Sigmoid colon (tissue), 7 donors: ENCODE data around the gene TOR1B. TPM values are rescaled to one million over a fixed set of nuclear protein-coding genes. Genes with fewer than 3 reads are reported as not detected.
"Not testable (repeated sequence)": the region's sequence is repeated elsewhere in the genome, so short reads cannot be mapped to it uniquely, and the experiment has no call there.

Experiments used
- DNase-seq: peaks from one replicate; pipeline ENCODE4 v3.0.0-alpha.2; 2019
- H3K27ac ChIP-seq, 4 donors: fragments of 200-600 bp; sonication (generic); one replicate each; pipeline ENCODE4 v1.5.1; 2016 to 2019; ENCODE audit warnings: mild to moderate bottlenecking in 1 of 4
- H3K27me3 ChIP-seq, 3 donors: fragments of 200-600 bp; sonication (generic); one replicate each; pipeline ENCODE4 v1.5.1; 2019; ENCODE audit warnings: mild to moderate bottlenecking in 1 of 3
- H3K36me3 ChIP-seq, 4 donors: fragments of 200-600 bp; sonication (generic); one replicate each; pipeline ENCODE4 v1.5.1; 2016 to 2019
- H3K4me1 ChIP-seq, 4 donors: fragments of 200-600 bp; sonication (generic); one replicate each; pipeline ENCODE4 v1.5.1; 2017 to 2019
- H3K4me3 ChIP-seq, 4 donors: fragments of 200-600 bp; sonication (generic); one replicate each; pipeline ENCODE4 v1.5.1; 2017 to 2019; ENCODE audit warnings: mild to moderate bottlenecking in 2 of 4, moderate library complexity in 1 of 4
- H3K9me3 ChIP-seq, 4 donors: fragments of 200-600 bp in 3 of 4; sonication (generic) in 3 of 4; one replicate each; pipeline versions ENCODE4 v1.5.1 to v1.6.1; 2013 to 2019
- CTCF ChIP-seq, 4 experiments: fragments of 450-650 bp in 3 of 4; fragments of 200-600 bp in 1 of 4; IDR thresholded peaks; one replicate each; pipeline ENCODE4 v1.5.1; 2016 to 2019; ENCODE audit warnings: antibody characterized with exemption in 4 of 4, mild to moderate bottlenecking in 3 of 4, moderate library complexity in 2 of 4
- EP300 ChIP-seq, 4 donors: sonication (generic); formaldehyde crosslinking; IDR thresholded peaks; one replicate each; pipeline ENCODE4 v1.6.1; 2017; ENCODE audit warnings: antibody characterized with exemption in 4 of 4
- POLR2A ChIP-seq, 2 donors: fragments of 450-650 bp; IDR thresholded peaks; one replicate each; pipeline ENCODE4 v1.6.1; 2016; ENCODE audit warnings: antibody characterized with exemption in 2 of 2, mild to moderate bottlenecking in 2 of 2, moderate library complexity in 2 of 2
- POLR2AphosphoS5 ChIP-seq, 4 donors: sonication (generic); formaldehyde crosslinking; IDR thresholded peaks; one replicate each; pipeline ENCODE4 v1.6.1; 2017; ENCODE audit warnings: antibody characterized with exemption in 4 of 4
- WGBS, 2 donors: extraction: QIAGEN DNeasy Blood & Tissue Kit; methylation state at CpG; one replicate each; pipeline ENCODE4 v1.1.7; 2013; 5-methylcytosine and 5-hydroxymethylcytosine counted together
- intact Hi-C: fragments of 100-400 bp; cut with DNase I; formaldehyde crosslinking; loops from one replicate; pipeline ENCODE4 v1.15.1; 2023
- polyA plus RNA-seq, 3 donors: library from polyadenylated mRNA; stranded (reverse); fragments of 200-250 nt; gene quantifications; one replicate each; pipeline ENCODE4 v1.2.3, GENCODE V29; 2013
- total RNA-seq, 4 donors: library from RNA; depleted of rRNA; stranded (reverse); fragments of >200 nt; gene quantifications; one replicate each; pipeline ENCODE4 v1.1.0, GENCODE V29; 2016
- donor health status: healthy with polysubstance abuse.
- donor health status: Bipolar disorder and iron deficiency.
- donor health status: healthy.

Gene TOR1B
- total and polyA plus RNA-seq, 7 donors = 7.8 to 31.3 (median 20.7) TPM

- 93 to 95% methylated on average over 7 of the region's 7 CpGs for WGBS, 2 donors
- Histone ChIP-seq H3K36me3 (no peaks in the 10 kb centered on the region), H3K4me3 (no peak overlapping the region), H3K4me1 (peaks cover 0 to 14% (median 14%) of the 10 kb centered on the region in 4 donors), H3K27ac (no peak overlapping the region), H3K27me3 (no peaks in the 10 kb centered on the region), H3K9me3 (no peaks in the 10 kb centered on the region)
- DNase-seq = no peak
- TF ChIP-seq EP300 (IDR thresholded peaks at IDR 0.05) (no peak), POLR2A (IDR thresholded peaks at IDR 0.05) (no peak), POLR2AphosphoS5 (IDR thresholded peaks at IDR 0.05) (no peak), CTCF (IDR thresholded peaks at IDR 0.05) (no peak)
- intact Hi-C loops = no loop called here
Observed at GRCh38 chr9:129779560-129780190, 23.3 kb upstream of the TOR1B start.

GRCh38 chr9:129781131-129781530 is 21.9 kb upstream of the TOR1B start:
- H3K4me3 ChIP-seq = no peak overlapping the region
- 79 to 87% methylated on average over 8 of the region's 8 CpGs for WGBS, 2 donors
- no peak for DNase-seq
- H3K36me3 ChIP-seq = no peaks in the 10 kb centered on the region
- no peak overlapping the region for H3K27ac ChIP-seq
- H3K4me1 ChIP-seq = peaks cover 0 to 14% (median 14%) of the 10 kb centered on the region in 4 donors
- H3K27me3 ChIP-seq = no peaks in the 10 kb centered on the region
- intact Hi-C loops = no loop called here
- no peak for TF ChIP-seq POLR2A (IDR thresholded peaks at IDR 0.05)
- TF ChIP-seq CTCF (IDR thresholded peaks at IDR 0.05) = no peak
- no peak for TF ChIP-seq EP300 (IDR thresholded peaks at IDR 0.05)
- TF ChIP-seq POLR2AphosphoS5 (IDR thresholded peaks at IDR 0.05) = no peak
- no peaks in the 10 kb centered on the region for H3K9me3 ChIP-seq

- TF ChIP-seq POLR2A (IDR thresholded peaks at IDR 0.05) = no peak
- TF ChIP-seq CTCF (IDR thresholded peaks at IDR 0.05) = no peak
- TF ChIP-seq EP300 (IDR thresholded peaks at IDR 0.05) = no peak
- no peak for TF ChIP-seq POLR2AphosphoS5 (IDR thresholded peaks at IDR 0.05)
- no peaks in the 10 kb centered on the region for H3K36me3 ChIP-seq
- H3K4me3 ChIP-seq = no peak overlapping the region
- H3K9me3 ChIP-seq = no peaks in the 10 kb centered on the region
- H3K27ac ChIP-seq = no peak overlapping the region
- peaks cover 0 to 11% (median 10%) of the 10 kb centered on the region in 4 donors for H3K4me1 ChIP-seq
- 70 to 82% methylated on average over 5 of the region's 5 CpGs for WGBS, 2 donors
- H3K27me3 ChIP-seq = no peaks in the 10 kb centered on the region
- intact Hi-C loops = loop anchor here (2.0 kb wide), 1 partner anchor 651 kb away; no protein-coding TSS in a partner anchor
- DNase-seq = no peak
Observed at GRCh38 chr9:129781981-129782380, 21.0 kb upstream of the TOR1B start.

GRCh38 chr9:129783516-129784361 is 19.2 kb upstream of the TOR1B start:
- peak; percentile 85 for DNase-seq
- H3K4me3 ChIP-seq = no peak overlapping the region
- no peaks in the 10 kb centered on the region for H3K36me3 ChIP-seq
- H3K27ac ChIP-seq = no peak overlapping the region
- H3K27me3 ChIP-seq = peaks cover 0 to under 1% (median 0%) of the 10 kb centered on the region in 3 donors
- no peaks in the 10 kb centered on the region for H3K4me1 ChIP-seq
- no peaks in the 10 kb centered on the region for H3K9me3 ChIP-seq
- intact Hi-C loops = loop anchor here (1.0 to 2.0 kb wide), 3 partner anchors 45 to 653 kb away; partner anchors contain the start of gene ASB6
- TF ChIP-seq CTCF (IDR thresholded peaks at IDR 0.05) (peak; percentile 77 to 92 (median 90)), POLR2AphosphoS5 (IDR thresholded peaks at IDR 0.05) (no peak)
- WGBS, 2 donors = 28 to 37% methylated on average over 14 of the region's 14 CpGs

- intact Hi-C loops, H3K36me3 ChIP-seq, H3K27me3 ChIP-seq, H3K4me3 ChIP-seq, H3K27ac ChIP-seq, DNase-seq, H3K4me1 ChIP-seq, H3K9me3 ChIP-seq: not testable (repeated sequence)
- 73 to 76% methylated on average over 11 of the region's 11 CpGs for WGBS, 2 donors
Observed at GRCh38 chr9:129784970-129785369, 18.0 kb upstream of the TOR1B start.
